GM18870 (cell line): ENCODE data around the gene PLA2G15.

Experiments
- ATAC-seq: cut with Tn5 transposase; IDR thresholded peaks from one replicate; pipeline ENCODE4 v1.9.1; 2021; ENCODE audit warnings: moderate library complexity; ENCODE audit not compliant: unreplicated experiment

Gene PLA2G15

DNA sequence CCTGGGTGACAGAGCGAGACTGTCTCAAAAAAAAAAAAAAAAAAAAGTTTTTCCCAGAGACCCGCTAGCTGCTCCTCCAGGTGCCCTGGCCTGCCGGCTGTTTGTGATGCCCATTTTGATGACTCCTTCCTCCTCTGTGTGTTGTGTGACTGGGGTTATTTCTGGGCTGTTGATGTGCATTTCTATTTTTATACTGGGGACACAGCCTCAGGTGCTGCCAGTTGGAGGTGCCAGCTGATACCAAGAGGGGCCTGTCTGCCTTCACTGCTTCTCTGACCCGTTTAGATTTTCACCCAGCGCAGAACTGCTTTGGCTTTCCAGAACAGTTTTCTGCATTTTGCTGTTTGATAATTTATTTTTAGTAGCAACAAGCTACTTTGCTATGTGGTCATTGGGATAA is 6.7 kb downstream of the PLA2G15 start:
- no peak for ATAC-seq

DNA sequence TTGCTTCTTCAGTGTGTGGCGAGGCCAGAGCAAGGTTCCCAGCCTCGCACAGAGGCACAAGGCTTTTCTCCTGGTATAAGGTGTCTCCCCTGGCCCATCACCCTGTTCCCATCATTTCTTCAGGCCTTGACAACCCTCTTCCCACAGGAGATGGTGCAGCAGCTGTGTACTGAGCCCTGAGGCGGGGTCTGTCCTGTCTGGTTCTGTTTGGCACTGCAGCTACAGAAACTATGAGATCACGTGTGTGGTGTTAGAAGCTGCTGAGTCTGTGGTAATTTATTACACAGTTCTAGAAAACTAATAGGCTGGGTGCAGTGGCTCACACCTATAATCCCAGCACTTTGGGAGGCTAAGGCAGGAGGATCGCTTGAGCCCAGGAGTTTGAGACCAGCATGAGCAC is 7.2 kb downstream of the PLA2G15 start:
- no peak for ATAC-seq

DNA sequence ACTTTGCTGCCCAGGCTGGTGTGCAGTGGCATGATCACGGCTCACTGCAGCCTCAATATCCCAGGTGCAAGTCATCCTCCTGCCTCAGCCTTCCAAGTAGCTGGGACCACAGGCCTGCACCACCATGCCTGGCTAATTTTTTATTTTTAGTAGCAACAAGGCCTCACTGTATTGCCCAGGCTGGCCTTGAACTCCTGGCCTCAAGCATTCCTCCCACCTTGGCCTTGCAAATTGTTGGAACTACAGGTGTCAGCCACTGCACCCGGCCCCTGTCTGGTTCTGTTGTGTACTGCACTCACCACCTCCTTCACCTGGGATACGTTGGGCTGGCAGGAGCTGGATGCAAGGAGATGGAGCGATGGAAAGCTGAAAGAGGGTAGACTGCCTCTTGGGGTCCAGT is 8.5 kb downstream of the PLA2G15 start:
- ATAC-seq, result no peak

DNA sequence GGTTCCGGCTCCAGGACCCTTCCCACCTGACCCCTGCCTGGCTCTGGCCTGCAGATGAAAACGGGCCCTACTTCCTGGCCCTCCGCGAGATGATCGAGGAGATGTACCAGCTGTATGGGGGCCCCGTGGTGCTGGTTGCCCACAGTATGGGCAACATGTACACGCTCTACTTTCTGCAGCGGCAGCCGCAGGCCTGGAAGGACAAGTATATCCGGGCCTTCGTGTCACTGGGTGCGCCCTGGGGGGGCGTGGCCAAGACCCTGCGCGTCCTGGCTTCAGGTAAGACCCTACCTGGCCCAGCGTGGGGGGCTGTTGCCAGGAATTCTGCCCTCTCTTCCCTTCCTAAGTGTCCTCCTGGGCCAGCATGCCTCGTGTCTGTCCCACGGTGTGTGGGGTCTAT is 10.5 kb downstream of the PLA2G15 start:
- no peak for ATAC-seq

DNA sequence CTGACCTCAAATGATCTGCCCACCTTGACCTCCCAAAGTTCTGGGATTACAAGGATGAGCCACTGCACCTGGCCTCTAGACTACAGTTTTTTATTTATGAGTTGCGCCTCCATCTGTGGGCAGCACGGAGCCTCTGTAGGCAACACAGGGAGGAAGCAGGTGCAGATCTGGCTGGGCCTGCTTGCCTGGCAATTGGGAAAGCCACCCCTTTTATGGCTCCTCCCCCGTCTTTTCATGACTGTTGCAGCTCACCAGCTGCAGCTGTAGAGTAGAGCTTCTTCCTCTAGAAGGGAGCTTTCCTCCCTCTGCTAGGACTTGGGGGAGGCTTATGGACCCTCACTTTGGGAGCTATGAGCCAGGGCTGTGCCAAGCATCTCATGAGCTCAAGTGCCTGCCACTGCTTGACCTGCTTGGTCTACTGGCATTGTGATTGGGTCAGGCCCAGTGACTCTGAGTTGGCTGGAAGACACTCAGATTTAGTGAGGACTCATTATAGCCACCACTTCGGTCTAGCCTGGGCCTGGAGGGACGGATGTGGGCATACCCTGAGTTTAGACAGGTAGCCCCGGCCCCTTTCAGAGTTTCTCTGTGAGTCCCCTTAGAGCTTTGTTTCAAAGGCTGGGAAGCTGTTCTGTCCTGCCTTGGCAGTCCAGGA is 12.2 kb downstream of the PLA2G15 start:
- ATAC-seq, result no peak

DNA sequence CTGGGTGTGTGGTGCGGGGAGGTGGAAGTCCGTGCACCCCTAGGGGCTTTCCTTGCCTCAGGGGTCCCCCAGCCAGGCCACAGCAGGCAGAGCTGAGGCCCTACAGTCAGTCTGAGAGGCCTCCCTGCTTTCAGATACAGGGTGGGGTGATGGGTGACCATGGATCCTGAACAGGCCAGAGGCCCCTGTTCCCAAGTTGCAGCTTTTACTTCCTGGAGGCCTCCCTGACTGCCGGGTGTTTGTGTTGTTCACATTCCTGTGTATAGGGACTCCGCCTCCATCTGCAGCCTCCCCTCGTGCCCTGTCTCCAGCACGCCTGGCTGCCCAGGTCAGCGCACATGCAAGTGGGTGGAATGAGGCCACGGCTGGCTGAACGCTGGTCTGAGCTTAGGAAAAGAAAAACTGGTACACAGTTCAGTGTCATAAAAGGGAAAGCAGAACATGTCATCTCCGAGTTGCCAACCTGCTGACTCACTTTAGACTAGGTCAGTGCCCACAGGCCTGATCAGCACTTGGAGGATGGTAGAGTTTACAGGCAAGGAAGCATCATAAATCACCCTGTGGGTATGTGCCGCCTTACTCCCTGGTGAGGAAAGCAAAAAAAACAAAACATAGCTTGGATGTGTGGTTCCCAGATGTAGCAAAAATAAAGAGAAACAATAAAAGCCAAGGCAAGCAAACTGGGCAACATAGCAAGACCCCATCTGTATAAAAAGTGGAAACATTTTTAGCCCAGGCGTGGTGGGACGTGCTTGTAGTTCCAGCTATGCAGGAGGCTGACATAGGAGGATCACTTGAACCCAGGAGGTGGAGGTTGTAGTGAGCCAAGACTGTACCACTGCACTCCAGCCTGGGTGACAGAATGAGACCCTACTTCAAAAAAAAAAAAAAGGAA is 13.0 kb downstream of the PLA2G15 start:
- ATAC-seq, result no peak

DNA sequence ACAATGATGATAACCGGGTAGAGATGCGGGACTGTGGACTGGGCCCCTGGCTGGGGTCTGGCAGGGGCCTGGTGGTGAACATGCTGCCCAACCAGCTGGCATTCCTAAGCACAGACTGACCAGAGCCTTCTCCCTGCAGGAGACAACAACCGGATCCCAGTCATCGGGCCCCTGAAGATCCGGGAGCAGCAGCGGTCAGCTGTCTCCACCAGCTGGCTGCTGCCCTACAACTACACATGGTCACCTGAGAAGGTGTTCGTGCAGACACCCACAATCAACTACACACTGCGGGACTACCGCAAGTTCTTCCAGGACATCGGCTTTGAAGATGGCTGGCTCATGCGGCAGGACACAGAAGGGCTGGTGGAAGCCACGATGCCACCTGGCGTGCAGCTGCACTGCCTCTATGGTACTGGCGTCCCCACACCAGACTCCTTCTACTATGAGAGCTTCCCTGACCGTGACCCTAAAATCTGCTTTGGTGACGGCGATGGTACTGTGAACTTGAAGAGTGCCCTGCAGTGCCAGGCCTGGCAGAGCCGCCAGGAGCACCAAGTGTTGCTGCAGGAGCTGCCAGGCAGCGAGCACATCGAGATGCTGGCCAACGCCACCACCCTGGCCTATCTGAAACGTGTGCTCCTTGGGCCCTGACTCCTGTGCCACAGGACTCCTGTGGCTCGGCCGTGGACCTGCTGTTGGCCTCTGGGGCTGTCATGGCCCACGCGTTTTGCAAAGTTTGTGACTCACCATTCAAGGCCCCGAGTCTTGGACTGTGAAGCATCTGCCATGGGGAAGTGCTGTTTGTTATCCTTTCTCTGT is 14.0 kb downstream of the PLA2G15 start:
- ATAC-seq, result no peak

DNA sequence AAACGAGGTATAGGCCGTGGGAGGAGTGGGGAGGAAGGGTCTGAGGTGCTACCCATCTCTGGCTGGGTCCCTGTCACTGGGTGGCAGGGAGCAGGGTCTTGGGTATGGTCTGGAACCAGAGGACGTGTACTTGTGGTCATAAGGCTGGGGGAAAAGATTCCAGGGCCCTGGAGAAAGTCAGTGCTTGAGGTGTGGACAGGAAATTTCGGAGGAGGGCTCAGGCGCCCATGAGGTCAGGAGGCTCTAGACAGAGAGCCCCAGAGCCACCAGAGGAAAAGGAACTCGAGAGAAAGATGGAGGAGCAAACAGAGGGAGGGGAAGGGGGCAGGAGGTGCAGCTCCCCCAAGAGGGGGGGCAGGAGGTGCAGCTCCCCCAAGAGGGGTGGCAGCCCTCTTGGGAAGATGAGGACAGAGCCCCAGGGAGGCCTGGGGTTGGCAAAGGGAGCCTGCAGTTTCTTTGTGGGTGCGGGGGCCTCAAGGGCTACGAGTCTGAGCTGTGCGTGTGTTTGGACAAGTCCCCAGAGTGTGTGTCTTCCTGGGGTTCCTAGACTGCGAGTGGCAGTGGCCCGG is 18.5 kb downstream of the PLA2G15 start:
- ATAC-seq, result peak; percentile 12

DNA sequence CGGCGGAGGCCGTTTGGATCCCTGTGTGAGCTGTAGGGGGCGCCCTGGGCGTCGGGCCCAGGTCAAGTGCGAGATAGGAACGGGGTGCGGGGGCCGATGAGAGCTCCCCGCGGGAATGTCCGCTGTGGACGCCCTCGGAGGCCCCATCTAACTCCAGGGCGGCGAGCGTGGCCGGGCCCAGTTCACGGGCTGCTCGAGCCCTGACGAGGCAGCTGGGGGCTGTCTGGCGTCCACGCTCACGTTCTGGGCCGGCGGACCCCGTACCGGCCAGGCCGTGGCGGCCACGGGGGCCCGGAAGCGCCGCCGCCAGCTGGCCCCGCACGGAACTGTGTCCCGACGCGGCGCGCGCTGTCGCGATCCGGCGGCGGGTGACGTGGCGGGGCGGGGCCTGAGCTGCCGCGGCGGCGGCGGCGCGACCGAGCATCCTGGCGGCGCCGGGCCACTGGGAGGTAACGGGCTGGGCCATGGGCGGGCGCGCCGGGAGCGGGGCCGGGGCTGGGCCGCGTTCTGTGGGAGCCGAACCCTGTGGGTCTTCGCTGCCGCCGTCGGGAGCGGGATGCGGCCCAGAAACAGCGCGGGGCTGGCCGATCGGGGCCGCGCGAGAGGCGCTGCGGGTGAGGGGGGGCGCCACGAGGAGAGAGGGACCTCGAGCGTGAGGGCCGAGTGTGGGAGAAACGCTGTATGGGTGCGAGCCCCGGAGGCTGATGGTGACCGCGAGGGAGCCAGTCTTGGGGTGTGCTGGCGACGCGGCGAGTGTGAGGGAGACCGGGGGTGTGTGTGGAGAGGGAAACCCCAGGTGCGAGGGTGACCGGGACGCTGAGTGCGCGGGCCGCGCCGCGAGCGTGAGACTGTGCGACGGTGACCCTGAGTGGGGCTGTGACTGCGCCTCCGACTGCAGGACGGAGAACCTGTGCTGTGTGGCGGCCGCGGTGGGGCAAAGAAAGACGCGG is 19.2 kb downstream of the PLA2G15 start, which contains the start of gene SLC7A6:
Gene SLC7A6 (plus strand): TSS at position 399 of the 950 bp plus-strand sequence. CDS start 10,201 bp downstream, outside the sequence.
- ATAC-seq, result peak; percentile 44

DNA sequence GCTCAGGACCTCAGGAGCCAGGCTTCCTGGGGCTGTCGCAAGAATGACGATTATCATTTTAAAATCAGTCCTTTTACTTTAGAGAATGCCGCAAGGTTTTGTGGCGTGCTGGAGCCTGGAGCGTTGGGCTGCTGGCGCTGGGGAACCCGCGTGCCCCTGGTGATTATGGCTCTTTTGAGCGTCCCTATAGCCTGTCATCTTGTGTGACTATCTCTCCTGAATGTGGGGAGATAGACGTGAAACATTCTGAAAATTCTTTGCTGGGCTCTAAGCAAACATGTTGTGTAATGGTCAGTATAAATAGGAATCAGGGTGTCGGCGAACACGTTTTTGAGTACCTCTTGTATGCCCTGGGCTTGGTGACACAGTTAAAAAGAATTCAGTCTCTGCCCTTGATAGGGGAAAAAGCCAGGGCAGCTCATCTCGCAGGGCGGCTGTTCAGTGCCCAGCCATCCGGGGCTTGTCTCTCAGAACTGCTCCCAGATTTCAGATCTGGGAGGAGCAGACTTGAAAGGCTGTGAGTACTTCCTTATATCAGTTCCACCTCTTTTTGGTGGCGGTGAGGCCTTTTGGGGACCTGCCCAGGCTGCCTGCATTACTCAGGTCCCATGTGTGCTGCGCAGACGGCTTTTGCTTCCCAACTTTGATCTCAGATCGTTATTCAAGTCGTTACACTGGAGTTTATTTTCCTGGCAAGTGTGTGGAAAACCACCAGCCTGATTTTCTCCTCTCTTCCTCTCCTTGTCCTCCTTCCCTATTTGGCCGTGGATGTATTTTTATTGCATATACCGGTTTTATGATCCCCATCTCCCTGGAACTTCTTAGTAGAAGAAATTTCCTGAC is 20.1 kb downstream of the PLA2G15 start:
- ATAC-seq, result peak; percentile 20

DNA sequence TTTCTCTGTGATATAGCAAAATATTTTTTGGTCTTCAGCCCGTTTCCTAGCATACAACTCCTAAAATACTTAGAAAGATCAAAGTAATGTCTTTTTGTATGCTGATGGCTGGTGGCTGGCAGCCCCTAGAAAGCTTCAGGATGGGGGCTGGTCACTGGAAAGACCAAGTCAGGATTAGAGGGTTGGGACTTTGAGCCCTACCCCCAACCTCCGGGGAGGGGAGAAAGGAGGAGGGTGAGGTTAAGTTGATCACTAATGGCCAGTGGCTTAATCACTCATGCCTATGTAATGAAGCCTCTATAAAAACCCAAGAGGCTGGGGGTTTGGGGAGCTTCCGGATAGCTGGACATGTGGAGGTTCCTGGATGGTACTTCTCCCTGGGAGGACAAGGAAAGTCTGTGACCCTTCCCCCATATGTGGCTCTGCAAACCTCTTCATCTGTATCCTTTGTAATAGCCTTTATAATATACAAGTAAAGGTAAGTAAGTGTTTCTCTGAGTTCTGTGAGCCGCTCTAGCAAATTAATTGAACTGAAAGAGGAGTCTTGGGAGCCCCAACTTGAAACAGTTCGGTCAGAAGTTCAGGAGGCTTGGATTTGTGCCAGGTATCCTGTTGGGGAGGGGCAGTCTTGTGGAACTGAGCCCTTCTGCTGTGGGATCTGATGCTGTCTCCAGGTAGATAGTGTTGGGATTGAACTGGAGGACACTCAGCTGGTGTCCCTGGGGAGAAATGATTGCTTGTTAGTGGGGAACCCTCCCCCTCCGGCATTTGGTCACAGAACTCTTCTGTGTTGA is 22.6 kb downstream of the PLA2G15 start:
- no peak for ATAC-seq

DNA sequence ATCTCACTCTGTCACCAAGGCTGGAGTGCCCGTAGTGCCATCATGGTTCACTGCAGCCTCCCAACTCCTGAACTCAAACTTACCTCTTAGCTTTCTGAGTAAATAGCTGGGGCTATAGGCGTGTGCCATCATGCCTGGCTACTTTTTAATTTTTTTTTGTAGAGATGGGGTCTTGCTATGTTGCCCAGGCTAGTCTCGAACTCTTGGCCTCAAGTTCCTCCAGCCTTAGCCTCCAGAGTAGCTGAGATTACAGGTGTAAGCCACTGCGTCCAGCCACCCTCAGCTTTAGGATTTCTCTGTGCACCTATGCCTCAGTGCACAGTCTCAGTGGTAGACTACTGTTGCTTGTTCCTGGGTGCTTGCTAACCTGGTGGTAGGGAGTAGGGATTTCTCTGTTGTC is 24.6 kb downstream of the PLA2G15 start:
- ATAC-seq, result no peak

DNA sequence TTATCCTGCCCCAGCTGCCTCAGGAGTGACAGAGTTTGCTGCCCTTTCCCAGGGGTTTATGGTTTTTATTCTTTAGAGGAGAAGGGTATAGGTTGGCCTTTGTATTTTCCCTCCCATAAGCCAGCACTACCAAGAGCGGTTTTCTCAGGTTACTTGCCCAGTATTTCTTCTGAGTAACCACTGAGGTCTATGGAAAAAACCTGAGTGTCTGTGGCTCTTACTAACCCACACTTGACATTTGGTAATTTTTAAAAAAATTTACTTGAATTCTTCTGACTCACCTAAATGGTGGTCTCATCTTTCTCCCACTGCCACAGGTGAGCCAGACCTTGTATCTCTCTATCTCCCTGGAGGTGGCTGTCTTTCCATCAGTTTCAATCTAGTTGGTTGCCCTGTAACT is 25.2 kb downstream of the PLA2G15 start:
- ATAC-seq, result no peak

DNA sequence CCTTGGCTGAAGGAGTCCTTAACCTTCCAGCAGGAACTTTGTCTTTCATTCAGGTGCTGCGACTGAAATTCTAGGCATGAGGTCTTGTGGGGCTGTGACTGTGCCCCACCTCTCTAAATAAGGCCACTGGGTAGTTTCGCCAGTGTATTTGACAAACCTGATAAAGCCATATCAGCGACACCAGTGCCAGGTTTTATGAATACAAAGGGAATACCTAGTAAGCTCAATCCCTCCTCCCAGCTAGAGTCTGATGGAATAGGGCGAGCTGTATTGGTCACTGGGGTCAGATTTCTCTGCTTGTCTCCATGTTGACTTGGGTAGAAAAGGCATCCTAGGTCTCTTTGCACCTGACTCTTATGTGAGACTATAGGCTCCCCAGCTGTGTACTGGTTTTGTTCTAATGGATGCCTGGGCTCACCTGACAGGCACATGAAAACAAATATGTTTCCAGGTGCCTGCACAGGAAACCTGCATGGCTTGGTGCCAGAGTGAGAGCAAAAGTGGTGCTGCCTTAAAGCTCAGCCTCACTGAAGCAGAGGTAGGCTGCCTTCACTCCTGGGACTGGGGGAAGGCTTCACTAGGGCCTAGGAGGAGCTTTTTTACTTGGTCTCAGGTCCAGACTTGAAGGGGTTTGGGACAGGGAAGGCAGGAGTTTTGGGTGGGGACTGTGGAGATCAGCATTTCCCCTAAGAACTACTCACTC is 27.5 kb downstream of the PLA2G15 start:
- no peak for ATAC-seq

DNA sequence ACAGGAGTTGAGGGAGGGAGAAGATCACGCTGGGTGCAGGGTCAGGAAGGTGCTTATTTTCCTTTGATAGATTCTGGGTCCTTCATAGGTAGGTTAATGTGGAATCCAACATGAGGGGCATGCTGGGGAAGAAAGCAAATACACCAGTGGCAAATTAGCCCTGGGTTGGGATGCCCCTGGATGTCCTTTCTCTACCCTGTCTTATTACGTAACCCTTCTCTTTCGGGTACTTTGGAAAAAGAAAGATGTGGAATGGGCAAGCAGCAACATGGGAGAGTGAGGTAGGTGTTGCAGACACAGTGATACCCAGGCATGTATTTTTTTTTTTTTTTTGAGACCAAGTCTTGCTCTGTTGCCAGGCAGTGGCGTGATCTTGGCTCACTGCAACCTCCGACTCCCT is 28.3 kb downstream of the PLA2G15 start:
- ATAC-seq, result no peak

DNA sequence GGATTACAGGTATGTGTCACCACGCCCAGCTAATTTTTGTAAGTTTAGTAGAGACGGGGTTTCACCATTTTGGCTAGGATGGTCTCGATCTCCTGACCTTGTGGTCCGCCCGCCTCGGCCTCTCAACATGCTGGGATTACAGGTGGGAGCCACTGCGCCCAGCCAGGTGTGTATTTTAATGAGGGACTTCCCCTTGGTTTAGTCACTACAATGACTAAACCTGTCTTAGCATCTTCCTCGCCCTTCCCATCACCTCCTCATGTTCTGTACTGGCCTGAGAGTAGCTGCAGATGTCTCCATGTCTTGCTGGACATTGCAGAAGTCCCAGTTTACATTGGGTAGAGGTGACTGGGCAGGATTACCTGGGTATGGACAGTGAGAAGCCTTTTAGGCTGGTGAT is 28.7 kb downstream of the PLA2G15 start:
- no peak for ATAC-seq

DNA sequence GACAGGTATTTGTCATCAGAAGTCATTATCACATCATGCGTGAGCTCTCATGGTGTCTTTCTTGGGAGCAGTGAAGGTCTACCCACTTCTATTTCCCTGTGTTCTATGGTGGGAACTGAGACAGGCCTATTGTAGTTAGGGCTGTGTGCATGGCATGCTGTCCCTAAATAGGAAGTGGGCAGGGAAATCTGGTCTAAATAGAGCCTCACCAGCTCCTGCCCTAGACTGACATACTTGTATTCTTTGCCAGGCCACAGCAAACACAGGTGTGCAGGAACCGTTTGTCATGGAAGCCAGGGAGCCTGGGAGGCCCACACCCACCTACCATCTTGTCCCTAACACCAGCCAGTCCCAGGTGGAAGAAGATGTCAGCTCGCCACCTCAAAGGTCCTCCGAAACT is 29.3 kb downstream of the PLA2G15 start:
- no peak for ATAC-seq
